HG02571 (cell line): ENCODE measurements around the gene RAG1.

Experiments used
- ATAC-seq: cut with Tn5 transposase; IDR thresholded peaks from one replicate; pipeline ENCODE4 v1.9.1; 2021; ENCODE audit warnings: mild to moderate bottlenecking, moderate library complexity; ENCODE audit not compliant: unreplicated experiment

RAG1 gene

GRCh38 chr11:36627006-36627405 lies 59.2 kb downstream of the RAG1 start:
- ATAC-seq, result no peak

GRCh38 chr11:36627471-36627870 lies 59.7 kb downstream of the RAG1 start:
- no peak for ATAC-seq

- no peak for ATAC-seq
Observed at GRCh38 chr11:36628141-36628540, 60.3 kb downstream of the RAG1 start.

GRCh38 chr11:36628765-36629244 lies 61.0 kb downstream of the RAG1 start:
- no peak for ATAC-seq
